AG09319 (cell line): ENCODE data around the gene TAF5L.

Experiments
- DNase-seq: peaks from one replicate; pipeline ENCODE4 v3.0.0-alpha.2; 2010; ENCODE audit warnings: low read depth; ENCODE audit errors: extremely low read depth
- CTCF ChIP-seq: IDR thresholded peaks from 2 replicates; pipeline ENCODE4 v1.5.1; 2011; ENCODE audit warnings: low read depth, mild to moderate bottlenecking, inconsistent platforms, low read length, moderate library complexity

The TAF5L gene

GRCh38 chr1:229579059-229579673, 46.8 kb downstream of the TAF5L start:
- no peak for DNase-seq
- no peak for TF ChIP-seq CTCF

GRCh38 chr1:229578168-229579058, 47.5 kb downstream of the TAF5L start:
- no peak for TF ChIP-seq CTCF
- DNase-seq = no peak

GRCh38 chr1:229574679-229575442, 51.1 kb downstream of the TAF5L start:
- TF ChIP-seq CTCF = no peak
- no peak for DNase-seq

GRCh38 chr1:229572286-229572685, 53.6 kb downstream of the TAF5L start:
- DNase-seq = no peak
- TF ChIP-seq CTCF = no peak

- DNase-seq = no peak
- no peak for TF ChIP-seq CTCF
Measured at GRCh38 chr1:229570891-229571516, 54.9 kb downstream of the TAF5L start.

GRCh38 chr1:229570305-229570704, 55.6 kb downstream of the TAF5L start:
- no peak for TF ChIP-seq CTCF

More at GRCh38 chr1:229570305-229570704, 55.6 kb downstream of the TAF5L start:
- DNase-seq = no peak
